IMR-90 (cell line): ENCODE data around the gene TTC8. TPM values are rescaled to one million over a fixed set of nuclear protein-coding genes. Genes with fewer than 3 reads are reported as not detected.
"Not testable (repeated sequence)": the region's sequence is repeated elsewhere in the genome, so short reads cannot be mapped to it uniquely, and the experiment has no call there.

ENCODE experiments used
- ATAC-seq: fragments of 200-7000 bp; cut with Tn5 transposase; 2 replicates; pipeline ENCODE4 v1.9.1; 2020; ENCODE audit warnings: low read depth, mild to moderate bottlenecking, moderate library complexity
- BruUV-seq: library from RNA; stranded (reverse); fragments of 400-500 nt; replicated peaks from 2 replicates; lab custom pipeline; 2021; lab: Mats Ljungman, UMichigan
- CTCF ChIA-PET: fragments of 300-600 bp; formaldehyde crosslinking; extraction: SDS; loops from one replicate; lab custom pipeline; 2021; ENCODE audit warnings: antibody characterized with exemption; lab: Yijun Ruan, JAX
- POLR2A ChIA-PET: fragments of 300-600 bp; sonication (Branson Sonifier 250); formaldehyde crosslinking; loops from one replicate; lab custom pipeline; 2022; ENCODE audit warnings: antibody characterized with exemption; ENCODE audit not compliant: unreplicated experiment; lab: Charles Lee
- DNase-seq: peaks from one replicate; pipeline ENCODE4 v3.0.0; 2013
- H2AFZ ChIP-seq: replicated peaks from 2 replicates; pipeline ENCODE3; 2013; ENCODE audit warnings: low read length, mild to moderate bottlenecking; ENCODE audit not compliant: poor library complexity
- H2AK5ac ChIP-seq: 2 replicates; pipeline ENCODE4 v1.6.1; 2013; ENCODE audit warnings: low read depth, low read length, inconsistent platforms
- H2AK9ac ChIP-seq: replicated peaks from 2 replicates; pipeline ENCODE3; 2013; ENCODE audit warnings: mild to moderate bottlenecking, low read depth, low read length, moderate library complexity; ENCODE audit not compliant: poor library complexity
- H2BK120ac ChIP-seq: 2 replicates; pipeline ENCODE4 v1.6.1; 2013; ENCODE audit warnings: low read depth, low read length, inconsistent platforms
- H2BK15ac ChIP-seq: 3 replicates; pipeline ENCODE4 v1.6.1; 2013; ENCODE audit warnings: low read depth, low read length, inconsistent platforms
- H2BK20ac ChIP-seq: 2 replicates; pipeline ENCODE4 v1.6.1; 2013; ENCODE audit warnings: low read depth, mild to moderate bottlenecking, inconsistent platforms, low read length, moderate library complexity
- H2BK5ac ChIP-seq: 2 replicates; pipeline ENCODE4 v1.6.1; 2013; ENCODE audit warnings: mild to moderate bottlenecking, low read depth, low read length, inconsistent platforms; ENCODE audit not compliant: poor library complexity, severe bottlenecking
- H3K14ac ChIP-seq: replicated peaks from 2 replicates; pipeline ENCODE4 v1.6.1; 2013; ENCODE audit warnings: low read depth, low read length, inconsistent platforms
- H3K18ac ChIP-seq: 2 replicates; pipeline ENCODE4 v1.6.1; 2013; ENCODE audit warnings: low read depth, low read length, control low read depth
- H3K23ac ChIP-seq: 2 replicates; pipeline ENCODE4 v1.6.1; 2013; ENCODE audit warnings: low read depth, low read length, inconsistent platforms
- H3K27ac ChIP-seq: 2 replicates; pipeline ENCODE4 v1.5.1; 2013; ENCODE audit warnings: mild to moderate bottlenecking, control low read depth, low read length; ENCODE audit not compliant: insufficient read depth
- H3K27me3 ChIP-seq: 2 replicates; pipeline ENCODE4 v1.6.1; 2013; ENCODE audit warnings: low read length; ENCODE audit not compliant: control insufficient read depth, insufficient read depth
- H3K36me3 ChIP-seq: 2 replicates; pipeline ENCODE4 v1.6.1; 2013; ENCODE audit warnings: low read length, mixed read lengths; ENCODE audit not compliant: control insufficient read depth, insufficient read depth
- H3K4ac ChIP-seq: 2 replicates; pipeline ENCODE4 v1.6.1; 2013; ENCODE audit warnings: low read depth, low read length, inconsistent platforms
- H3K4me1 ChIP-seq: 2 replicates; pipeline ENCODE4 v1.6.1; 2013; ENCODE audit warnings: low read length, mixed read lengths; ENCODE audit not compliant: control insufficient read depth, insufficient read depth
- H3K4me2 ChIP-seq: 2 replicates; pipeline ENCODE4 v1.6.1; 2013; ENCODE audit warnings: low read depth, mild to moderate bottlenecking, control low read depth, low read length, moderate library complexity
- H3K4me3 ChIP-seq: 2 replicates; pipeline ENCODE4 v1.5.1; 2013; ENCODE audit warnings: low read depth, mild to moderate bottlenecking, control low read depth, low read length, moderate library complexity; ENCODE audit not compliant: insufficient read depth
- H3K56ac ChIP-seq: 2 replicates; pipeline ENCODE4 v1.6.1; 2013; ENCODE audit warnings: low read length, inconsistent platforms; ENCODE audit not compliant: insufficient read depth; ENCODE audit errors: extremely low read depth
- H3K79me1 ChIP-seq, 2 experiments: 2 replicates each; pipeline ENCODE4 v1.6.1; 2013; ENCODE audit warnings: low read length in 2 of 2, inconsistent platforms in 1 of 2, low read depth in 1 of 2
- H3K9ac ChIP-seq: 2 replicates; pipeline ENCODE4 v1.6.1; 2013; ENCODE audit warnings: low read depth, low read length, control low read depth
- H3K9me1 ChIP-seq: 2 replicates; pipeline ENCODE4 v1.6.1; 2013; ENCODE audit warnings: low read length, inconsistent platforms; ENCODE audit not compliant: insufficient read depth
- H3K9me3 ChIP-seq: 2 replicates; pipeline ENCODE4 v1.6.1; 2013; ENCODE audit warnings: low read length; ENCODE audit not compliant: control insufficient read depth, insufficient read depth
- H4K20me1 ChIP-seq: 2 replicates; pipeline ENCODE4 v1.6.1; 2013; ENCODE audit warnings: low read length, inconsistent platforms; ENCODE audit not compliant: insufficient read depth
- H4K5ac ChIP-seq: 2 replicates; pipeline ENCODE4 v1.6.1; 2013; ENCODE audit warnings: mild to moderate bottlenecking, low read depth, low read length, control low read depth
- H4K8ac ChIP-seq, 2 experiments: 2 replicates each; pipeline ENCODE4 v1.6.1; 2013; ENCODE audit warnings: low read depth in 2 of 2, low read length in 2 of 2, control low read depth in 1 of 2, inconsistent platforms in 1 of 2
- H4K91ac ChIP-seq: 2 replicates; pipeline ENCODE4 v1.6.1; 2013; ENCODE audit warnings: low read depth, low read length, inconsistent platforms; ENCODE audit not compliant: insufficient read depth
- CEBPB ChIP-seq: IDR thresholded peaks from 2 replicates; pipeline ENCODE4 v1.6.1; 2012; ENCODE audit warnings: low read depth, low read length, improper control_type of control experiment
- MAFK ChIP-seq: IDR thresholded peaks from 2 replicates; pipeline ENCODE4 v1.6.1; 2012; ENCODE audit warnings: low read depth, low read length, improper control_type of control experiment
- WGBS, 2 experiments: methylation state at CpG; one replicate each; pipeline versions ENCODE4 v1.1.5 to v1.1.7; 2013; ENCODE audit warnings: missing lambda C conversion rate in 2 of 2; ENCODE audit not compliant: insufficient read length in 1 of 2; ENCODE audit errors: extremely low coverage in 2 of 2; 5-methylcytosine and 5-hydroxymethylcytosine counted together
- dilution Hi-C: fragments of 300-500 bp; cut with HindIII; formaldehyde crosslinking; loops from one replicate; pipeline ENCODE4 v1.14.3; 2018; ENCODE audit warnings: low sequenced_read_pairs; ENCODE audit not compliant: unreplicated experiment
- in situ Hi-C: fragments of 300-500 bp; cut with MboI; formaldehyde crosslinking; loops from 3 replicates; pipeline ENCODE4 v1.14.3; 2019; ENCODE audit warnings: low sequenced_read_pairs, inconsistent platforms, mixed read lengths
- intact Hi-C: fragments of 100-400 bp; cut with micrococcal nuclease; formaldehyde crosslinking; loops from 2 replicates; pipeline ENCODE4 v1.10.0; 2022
- polyA plus RNA-seq, 3 experiments: library from polyadenylated mRNA; depleted of rRNA; stranded (reverse); fragments of >200 nt; gene quantifications; 2 replicates each; pipeline ENCODE4 v1.2.3, GENCODE V29; 2012; ENCODE audit warnings: low replicate concordance in 1 of 3
- total RNA-seq: library from RNA; depleted of rRNA; stranded (reverse); fragments of >200 nt; gene quantifications from 2 replicates; pipeline ENCODE4 v1.2.3, GENCODE V29; 2012

TTC8 gene
- total and polyA plus RNA-seq, 2 of the 4 experiments (the other 2 are of a cell fraction): 48.9 to 84.2 TPM

DNA sequence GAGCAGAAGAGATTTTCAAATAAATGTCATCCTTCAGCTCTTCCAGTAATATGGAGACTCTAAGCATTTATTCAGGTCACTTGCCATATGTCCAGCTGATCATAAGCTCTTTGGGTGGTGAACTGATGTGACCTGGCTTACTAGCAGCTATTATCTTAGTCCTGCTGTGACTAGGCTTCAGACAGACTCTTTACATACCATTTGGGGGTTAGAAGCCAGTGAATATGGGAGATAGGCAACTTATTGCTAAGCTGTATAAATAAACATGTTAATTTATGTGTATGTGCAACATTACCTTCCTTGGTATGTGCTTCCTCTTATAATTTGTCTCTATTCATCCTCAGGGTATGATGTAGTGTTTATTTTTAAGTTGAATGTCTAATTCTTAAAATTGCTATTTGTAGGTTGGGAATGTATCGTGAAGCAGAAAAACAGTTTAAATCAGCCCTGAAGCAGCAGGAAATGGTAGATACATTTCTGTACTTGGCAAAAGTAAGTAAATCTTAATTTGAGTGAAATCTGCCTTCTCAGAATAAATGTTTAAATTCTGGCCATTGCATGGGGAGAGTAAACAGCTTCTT lies 32.4 kb downstream of the TTC8 start:
- H3K27ac ChIP-seq: no peak overlapping the region
- in situ Hi-C loops: no loop called here

DNA sequence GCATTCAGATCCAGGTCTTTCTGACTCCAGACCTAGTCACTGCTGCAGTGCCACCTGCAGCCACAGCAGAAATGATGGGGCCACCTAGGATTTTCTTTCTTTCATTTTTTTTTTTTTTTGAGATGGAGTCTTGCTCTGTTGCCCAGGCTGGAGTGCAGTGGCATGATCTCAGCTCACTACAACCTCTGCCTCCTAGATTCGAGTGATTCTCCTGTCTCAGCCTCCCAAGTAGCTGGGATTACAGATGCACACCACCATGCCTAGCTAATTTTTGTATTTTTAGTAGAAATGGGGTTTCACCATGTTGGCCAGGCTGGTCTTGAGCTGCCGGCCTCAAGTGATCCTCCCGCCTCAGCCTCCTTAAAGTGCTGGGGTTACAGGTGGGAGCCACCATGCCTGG lies 33.4 kb downstream of the TTC8 start:
- H3K9ac ChIP-seq, POLR2A ChIA-PET, H2AK9ac ChIP-seq, CTCF ChIA-PET, H3K56ac ChIP-seq, ATAC-seq, H3K36me3 ChIP-seq, H3K9me3 ChIP-seq, H4K20me1 ChIP-seq, H3K4me3 ChIP-seq, H3K4me1 ChIP-seq, intact Hi-C loops, in situ Hi-C loops, H3K9me1 ChIP-seq, H3K4me2 ChIP-seq, H2AFZ ChIP-seq, DNase-seq, H3K27me3 ChIP-seq, dilution Hi-C loops, BruUV-seq: not testable (repeated sequence)
- peak overlapping the region; percentile 76; the same call in 1 of the 2 replicates for H3K14ac ChIP-seq
- no CpG with 5 or more reads among the region's 3 CpGs for WGBS, 2 experiments
- 0 out of 2 replicates have a peak overlapping the region, but pooled peaks have one; percentile 67 for H3K23ac ChIP-seq
- H4K8ac ChIP-seq: peak overlapping the region; percentile 55 to 62; a peak in 2 of 4 replicates
- peak overlapping the region; percentile 97 for H2BK5ac ChIP-seq
- peak overlapping the region; percentile 33; the same call in 1 of the 2 replicates for H3K18ac ChIP-seq
- H2BK15ac ChIP-seq: peak overlapping the region; percentile 76; the same call in 1 of the 3 replicates
- H2BK120ac ChIP-seq: peak overlapping the region; percentile 93
- H2AK5ac ChIP-seq: peak overlapping the region; percentile 10; the same call in 1 of the 2 replicates
- H3K27ac ChIP-seq: peak overlapping the region; percentile 17; the same call in 1 of the 2 replicates
- peak overlapping the region; percentile 19; the same call in 1 of the 2 replicates for H4K5ac ChIP-seq
- H2BK20ac ChIP-seq: peak overlapping the region; percentile 84
- peaks cover 0 to 18% of the 10 kb centered on the region in 2 experiments; a peak in 2 of 4 replicates for H3K79me1 ChIP-seq
- peak overlapping the region; percentile 79 for H3K4ac ChIP-seq
- H4K91ac ChIP-seq: peak overlapping the region; percentile 78

More for the DNA sequence above, 32.4 kb downstream of the TTC8 start:
- peak overlapping the region; percentile 75; the same call in 1 of the 2 replicates for H3K56ac ChIP-seq
- H2BK5ac ChIP-seq: peak overlapping the region; percentile 97
- POLR2A ChIA-PET: interaction anchor here (1.1 kb wide), 1 partner anchor 16 kb away, joined by 4 read pairs; no protein-coding TSS in a partner anchor
- no peak overlapping the region for H2BK15ac ChIP-seq
- TF ChIP-seq MAFK (no peak), CEBPB (peak; percentile 61; the same call in 1 of the 2 replicates)
- no CpG with 5 or more reads among the region's 1 CpG for WGBS, 2 experiments
- BruUV-seq: no TSS peak
- H4K8ac ChIP-seq: peak overlapping the region; percentile 20 to 85; a peak in 2 of 4 replicates
- H3K27me3 ChIP-seq: no peaks in the 10 kb centered on the region
- peaks cover 0 to 18% of the 10 kb centered on the region in 2 experiments; a peak in 1 of 4 replicates for H3K79me1 ChIP-seq
- H4K5ac ChIP-seq: no peak overlapping the region; the same call in 1 of the 2 replicates
- peaks cover 9% of the 10 kb centered on the region for H3K9me1 ChIP-seq
- peak overlapping the region; percentile 27; the same call in 1 of the 2 replicates for H3K18ac ChIP-seq
- 0 out of 2 replicates have a peak overlapping the region, but pooled peaks have one; percentile 12 for H3K14ac ChIP-seq
- dilution Hi-C loops (no loop called here), intact Hi-C loops (no loop called here)
- no peak overlapping the region for H3K9ac ChIP-seq
- H4K20me1 ChIP-seq: peaks cover 3% of the 10 kb centered on the region; the same call in 1 of the 2 replicates
- no peaks in the 10 kb centered on the region for H3K9me3 ChIP-seq
- H3K4me2 ChIP-seq: peak overlapping the region; percentile 44; the same call in 1 of the 2 replicates
- peak overlapping the region; percentile 84; the same call in 1 of the 2 replicates for H2BK20ac ChIP-seq
- ATAC-seq (peak; percentile 91), DNase-seq (peak; percentile 72)
- no peak overlapping the region for H3K23ac ChIP-seq
- H3K4ac ChIP-seq: peak overlapping the region; percentile 79; the same call in 1 of the 2 replicates
- H3K4me3 ChIP-seq: no peak overlapping the region
- CTCF ChIA-PET: interaction anchor here (0.6 to 1.1 kb wide), 2 partner anchors 64 to 449 kb away, joined by 3 to 4 read pairs; partner anchors contain the start of gene EML5
- no peak overlapping the region for H2AK9ac ChIP-seq
- H2AK5ac ChIP-seq: no peak overlapping the region
- H2AFZ ChIP-seq: no peak overlapping the region
- H4K91ac ChIP-seq: no peak overlapping the region
- peaks cover 5% of the 10 kb centered on the region; the same call in 1 of the 2 replicates for H3K4me1 ChIP-seq
- H3K36me3 ChIP-seq: peaks cover 10% of the 10 kb centered on the region
- H2BK120ac ChIP-seq: peak overlapping the region; percentile 93; the same call in 1 of the 2 replicates
